HG02852 (cell line): ENCODE results near the gene CCDC146.
"Not testable (repeated sequence)": the region's sequence is repeated elsewhere in the genome, so short reads cannot be mapped to it uniquely, and the experiment has no call there.

Source experiments
- ATAC-seq: cut with Tn5 transposase; IDR thresholded peaks from one replicate; pipeline ENCODE4 v1.9.1; 2021; ENCODE audit warnings: mild to moderate bottlenecking, moderate library complexity; ENCODE audit not compliant: unreplicated experiment

Gene CCDC146

DNA sequence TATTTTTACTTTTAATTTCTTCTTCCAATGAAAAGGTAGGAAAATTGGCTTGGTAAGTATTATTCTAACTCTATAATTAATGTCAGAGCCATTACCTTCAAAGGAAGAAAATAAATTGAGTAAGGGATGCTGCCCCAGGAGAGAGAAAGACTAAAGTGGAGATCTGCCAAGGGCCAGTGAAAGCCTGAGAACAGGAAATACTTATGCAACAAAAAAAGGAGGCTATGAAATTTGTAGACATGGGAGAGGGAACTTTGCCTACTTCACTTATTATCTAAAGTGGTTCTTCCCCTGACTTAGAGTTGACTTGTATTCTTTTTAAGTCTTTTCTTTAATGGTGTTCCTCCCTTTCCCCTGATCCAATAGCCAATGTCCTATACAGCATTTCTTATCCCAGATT is 29.8 kb downstream of the CCDC146 start:
- not testable (repeated sequence) for ATAC-seq

DNA sequence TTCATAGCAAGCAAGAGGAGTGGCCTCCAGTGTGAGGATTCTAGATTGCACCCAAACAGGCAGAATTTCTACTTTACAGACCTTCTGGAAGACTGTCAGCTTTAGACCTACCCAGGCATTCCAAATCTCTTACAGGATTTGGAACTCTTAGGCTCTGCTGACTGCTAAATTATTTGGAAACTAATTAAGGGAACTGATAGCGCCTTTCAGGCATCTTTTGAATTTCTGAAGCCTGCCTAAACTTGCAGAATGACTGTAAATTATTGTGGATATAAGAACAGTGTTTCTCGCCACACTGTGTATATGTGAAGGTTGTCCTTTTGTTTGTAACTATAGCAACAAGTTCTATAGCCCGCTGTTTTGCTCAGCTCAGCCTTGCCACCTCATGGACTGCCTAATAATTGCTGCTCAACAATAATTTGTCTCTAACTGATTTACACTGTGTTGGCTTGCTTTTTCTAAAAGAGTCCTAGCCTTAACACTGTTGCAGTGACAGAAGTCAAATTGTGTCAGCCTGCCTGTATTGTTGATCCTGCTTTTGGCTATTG is 32.6 kb downstream of the CCDC146 start:
- peak; percentile 44 for ATAC-seq

- ATAC-seq: not testable (repeated sequence)
These were observed 33.4 kb downstream of the CCDC146 start for GRCh38 chr7:77155601-77156377.

- peak; percentile 76 for ATAC-seq
These were observed 34.6 kb downstream of the CCDC146 start for GRCh38 chr7:77157034-77157433.

- ATAC-seq: peak; percentile 66
These were observed 35.0 kb downstream of the CCDC146 start for GRCh38 chr7:77157446-77157845.

DNA sequence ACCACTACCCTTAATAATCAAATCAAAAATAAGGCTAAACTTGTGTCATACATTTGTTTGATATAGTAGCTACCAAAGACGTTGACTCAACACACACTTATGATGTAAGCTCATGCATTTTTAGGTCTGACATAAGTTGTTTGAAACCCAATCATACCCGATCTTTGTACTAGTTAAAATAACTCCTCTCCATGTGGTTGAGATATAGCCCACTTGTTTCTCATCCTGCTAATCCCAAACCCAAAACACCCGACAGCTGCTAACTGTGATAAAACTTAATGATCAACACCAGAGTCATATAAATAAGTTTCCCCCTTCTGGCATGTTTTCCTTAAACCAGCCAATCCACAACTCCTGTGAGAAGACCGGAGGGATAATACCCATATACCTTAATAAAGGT is 48.7 kb downstream of the CCDC146 start:
- ATAC-seq: not testable (repeated sequence)

DNA sequence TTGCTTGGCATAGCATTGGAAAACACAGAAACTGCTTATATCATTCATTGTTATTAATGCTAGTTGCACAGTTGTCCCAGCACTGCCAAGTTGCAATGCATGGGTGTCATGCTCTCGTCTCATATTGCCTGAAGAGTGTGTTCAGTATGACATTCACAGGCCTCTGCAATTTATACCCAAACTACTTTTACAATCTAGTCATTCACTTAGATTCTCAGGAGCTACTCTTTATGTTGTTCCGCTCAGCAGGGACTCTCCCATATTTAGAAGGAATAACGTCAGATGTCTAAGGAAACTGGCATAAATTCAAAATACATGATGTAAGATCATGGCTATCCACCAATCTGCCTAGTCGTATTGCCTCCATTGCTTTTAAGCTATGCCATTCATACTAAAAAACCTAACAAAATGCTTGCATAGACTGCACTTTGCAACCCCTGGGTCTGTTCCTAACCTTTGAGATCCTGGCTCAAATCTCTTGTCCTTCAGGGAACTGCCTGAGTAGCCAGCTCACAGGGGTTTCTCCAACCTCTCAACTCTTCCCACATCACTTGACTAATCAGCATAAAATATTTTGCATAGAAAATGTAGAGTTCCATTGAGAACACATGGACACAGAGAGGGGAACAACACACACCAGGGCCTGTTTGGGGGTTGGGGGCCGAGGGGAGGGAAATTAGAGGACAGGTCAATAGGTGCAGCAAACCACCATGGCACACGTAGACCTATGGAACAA is 50.2 kb downstream of the CCDC146 start:
- ATAC-seq: not testable (repeated sequence)

GRCh38 chr7:77174418-77174817 is 52.0 kb downstream of the CCDC146 start:
- ATAC-seq: not testable (repeated sequence)

GRCh38 chr7:77175274-77175800 is 52.9 kb downstream of the CCDC146 start:
- ATAC-seq: not testable (repeated sequence)

GRCh38 chr7:77177321-77177904 is 55.0 kb downstream of the CCDC146 start:
- ATAC-seq: not testable (repeated sequence)

GRCh38 chr7:77178024-77178423 is 55.6 kb downstream of the CCDC146 start:
- not testable (repeated sequence) for ATAC-seq

GRCh38 chr7:77181015-77181595 is 58.7 kb downstream of the CCDC146 start:
- ATAC-seq: no peak

DNA sequence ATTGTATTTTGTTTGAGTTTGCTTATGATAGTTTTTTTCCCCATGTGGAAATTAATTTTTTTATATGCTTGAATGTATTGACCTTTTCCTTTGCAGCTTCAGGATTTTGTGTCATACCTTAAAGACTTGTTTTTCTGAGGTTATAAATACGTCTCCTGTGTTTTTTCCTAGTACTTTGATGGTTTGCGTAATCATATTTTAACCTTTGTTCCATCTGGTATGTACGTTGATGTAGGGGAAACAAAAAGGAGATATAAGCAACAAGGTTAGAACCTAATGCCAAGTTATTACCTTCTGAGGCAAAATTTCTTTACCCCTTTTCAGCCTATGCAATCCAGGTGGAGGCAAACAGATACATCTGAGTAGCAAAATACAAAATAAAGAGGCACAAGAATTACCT is 59.3 kb downstream of the CCDC146 start:
- ATAC-seq: no peak

DNA sequence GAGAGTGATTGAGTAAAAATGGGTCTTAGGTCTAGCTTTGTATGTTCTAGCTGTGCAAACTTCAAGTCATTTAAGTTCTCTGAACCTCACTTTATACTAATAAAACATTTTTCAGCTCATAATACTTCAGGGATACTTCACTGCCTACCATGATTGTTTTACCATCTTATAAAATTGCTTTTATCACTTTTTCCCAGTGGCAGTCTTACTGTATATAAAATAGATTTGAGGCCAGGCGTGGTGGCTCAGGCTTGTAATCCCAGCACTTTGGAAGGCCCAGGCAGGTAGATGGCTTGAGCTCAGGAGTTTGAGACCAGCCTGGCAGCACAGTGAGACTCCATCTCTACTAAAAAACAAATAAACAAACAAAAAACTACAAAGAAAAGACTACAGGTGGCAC is 59.8 kb downstream of the CCDC146 start:
- ATAC-seq: no peak

DNA sequence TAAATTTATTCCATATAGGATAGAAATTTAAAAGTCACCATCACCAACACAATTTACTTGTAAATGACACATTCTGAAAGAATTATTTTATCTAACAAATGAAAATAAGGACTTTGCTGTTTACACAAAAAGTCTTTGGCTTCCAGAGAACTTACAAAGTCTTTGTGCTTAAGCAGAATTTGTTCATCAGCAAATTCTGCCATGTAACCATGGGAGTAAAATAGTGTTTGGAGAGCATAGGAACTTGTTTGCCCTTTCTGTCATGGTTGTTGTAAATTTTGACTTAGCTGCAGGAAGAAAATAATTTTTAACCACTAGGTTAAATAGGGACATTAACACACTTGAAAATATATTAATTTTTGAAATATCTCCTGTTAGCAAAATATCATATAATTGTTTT is 62.0 kb downstream of the CCDC146 start:
- no peak for ATAC-seq

DNA sequence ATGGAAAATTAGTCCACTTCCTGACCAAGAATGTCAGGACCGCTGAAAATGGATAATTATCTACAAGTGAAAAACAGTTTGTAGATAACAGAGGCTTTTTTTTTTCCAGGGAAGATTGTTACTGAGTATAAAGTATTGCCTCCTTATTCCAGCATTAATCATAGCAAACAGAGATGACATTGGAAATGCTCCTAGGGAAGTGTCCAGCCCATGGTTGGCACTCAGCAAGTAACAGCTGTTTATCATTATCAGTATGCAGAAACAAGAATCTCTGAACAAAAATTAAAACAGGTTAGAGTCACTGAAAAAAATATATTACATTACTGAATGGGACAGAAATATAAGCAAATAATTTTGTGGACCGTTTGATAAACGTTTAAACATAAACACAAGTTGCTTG is 62.6 kb downstream of the CCDC146 start:
- no peak for ATAC-seq

DNA sequence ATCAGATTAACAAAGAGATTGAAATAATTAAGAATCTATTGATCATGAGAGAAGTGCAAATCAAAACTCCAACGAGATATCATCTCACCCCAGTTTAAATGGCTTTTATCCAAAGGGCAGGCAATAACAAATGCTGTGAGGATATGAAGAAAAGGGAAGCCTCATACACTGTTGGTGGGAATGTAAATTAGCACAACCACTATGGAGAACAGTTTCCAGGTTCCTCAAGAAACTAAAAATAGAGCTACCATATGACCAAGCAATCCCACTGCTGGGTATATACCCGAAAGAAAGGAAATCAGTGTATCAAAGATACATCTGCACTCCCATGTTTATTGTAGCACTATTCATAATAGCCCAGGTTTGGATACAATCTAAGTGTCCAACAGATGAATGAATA is 63.5 kb downstream of the CCDC146 start:
- ATAC-seq: no peak

GRCh38 chr7:77188731-77189437 is 66.5 kb downstream of the CCDC146 start:
- no peak for ATAC-seq

DNA sequence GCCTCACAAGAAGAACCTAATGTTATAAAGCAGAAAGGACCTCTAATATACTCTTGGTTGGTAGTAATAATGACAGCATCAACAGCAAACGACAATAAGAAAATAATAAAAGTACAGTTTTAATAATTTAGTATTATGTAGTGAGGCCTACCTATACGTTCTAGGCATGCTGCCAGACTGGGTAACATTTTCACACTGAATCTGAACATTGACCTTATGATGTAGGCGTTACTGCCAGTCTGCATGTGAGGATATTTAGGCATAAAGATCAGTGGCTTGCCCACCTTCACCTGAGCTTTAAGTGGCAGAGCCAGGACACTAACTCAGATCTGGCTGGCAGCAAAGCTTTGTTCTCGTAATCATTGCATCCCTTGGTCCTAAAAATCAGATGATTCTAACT is 74.7 kb downstream of the CCDC146 start:
- no peak for ATAC-seq
